22Rv1 (cell line): Measurements from ENCODE around the gene SFSWAP.

Experiments
- ZFX ChIP-seq: fragments of 450-650 bp; IDR thresholded peaks from 2 replicates; pipeline ENCODE4 v1.6.1; 2017; ENCODE audit warnings: antibody characterized with exemption, borderline replicate concordance
- TF ChIP-seq, protein P1 (sequence below): fragments of 450-650 bp; IDR thresholded peaks from 2 replicates; pipeline ENCODE4 v1.5.1; 2017; ENCODE audit warnings: mild to moderate bottlenecking

DNA sequence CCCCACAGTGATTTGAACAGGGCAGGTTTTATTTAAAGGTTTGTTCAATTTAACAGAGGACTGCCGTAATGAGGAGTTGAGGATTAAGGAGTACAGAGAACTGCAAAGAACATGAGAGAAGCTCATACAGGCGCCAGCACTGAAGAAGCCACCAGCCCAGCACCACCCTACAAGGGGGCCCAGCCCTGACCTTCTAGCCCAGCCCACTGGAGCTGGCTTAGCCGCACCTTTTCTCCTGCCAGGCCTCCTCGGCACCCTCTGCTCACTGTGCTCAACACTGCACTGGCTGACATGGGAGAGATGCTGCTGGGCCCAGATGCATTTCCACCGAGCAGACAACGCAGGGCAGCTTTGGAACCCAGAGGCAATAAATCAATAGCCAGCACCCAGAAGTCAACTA lies 36.5 kb upstream of the SFSWAP start:
- TF ChIP-seq, protein P1, sequence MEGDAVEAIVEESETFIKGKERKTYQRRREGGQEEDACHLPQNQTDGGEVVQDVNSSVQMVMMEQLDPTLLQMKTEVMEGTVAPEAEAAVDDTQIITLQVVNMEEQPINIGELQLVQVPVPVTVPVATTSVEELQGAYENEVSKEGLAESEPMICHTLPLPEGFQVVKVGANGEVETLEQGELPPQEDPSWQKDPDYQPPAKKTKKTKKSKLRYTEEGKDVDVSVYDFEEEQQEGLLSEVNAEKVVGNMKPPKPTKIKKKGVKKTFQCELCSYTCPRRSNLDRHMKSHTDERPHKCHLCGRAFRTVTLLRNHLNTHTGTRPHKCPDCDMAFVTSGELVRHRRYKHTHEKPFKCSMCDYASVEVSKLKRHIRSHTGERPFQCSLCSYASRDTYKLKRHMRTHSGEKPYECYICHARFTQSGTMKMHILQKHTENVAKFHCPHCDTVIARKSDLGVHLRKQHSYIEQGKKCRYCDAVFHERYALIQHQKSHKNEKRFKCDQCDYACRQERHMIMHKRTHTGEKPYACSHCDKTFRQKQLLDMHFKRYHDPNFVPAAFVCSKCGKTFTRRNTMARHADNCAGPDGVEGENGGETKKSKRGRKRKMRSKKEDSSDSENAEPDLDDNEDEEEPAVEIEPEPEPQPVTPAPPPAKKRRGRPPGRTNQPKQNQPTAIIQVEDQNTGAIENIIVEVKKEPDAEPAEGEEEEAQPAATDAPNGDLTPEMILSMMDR: no peak
- no peak for TF ChIP-seq ZFX
